Measurements from ENCODE around the gene CHAMP1.
"Not testable (repeated sequence)": the region's sequence is repeated elsewhere in the genome, so short reads cannot be mapped to it uniquely, and the experiment has no call there.

Gene CHAMP1

DNA sequence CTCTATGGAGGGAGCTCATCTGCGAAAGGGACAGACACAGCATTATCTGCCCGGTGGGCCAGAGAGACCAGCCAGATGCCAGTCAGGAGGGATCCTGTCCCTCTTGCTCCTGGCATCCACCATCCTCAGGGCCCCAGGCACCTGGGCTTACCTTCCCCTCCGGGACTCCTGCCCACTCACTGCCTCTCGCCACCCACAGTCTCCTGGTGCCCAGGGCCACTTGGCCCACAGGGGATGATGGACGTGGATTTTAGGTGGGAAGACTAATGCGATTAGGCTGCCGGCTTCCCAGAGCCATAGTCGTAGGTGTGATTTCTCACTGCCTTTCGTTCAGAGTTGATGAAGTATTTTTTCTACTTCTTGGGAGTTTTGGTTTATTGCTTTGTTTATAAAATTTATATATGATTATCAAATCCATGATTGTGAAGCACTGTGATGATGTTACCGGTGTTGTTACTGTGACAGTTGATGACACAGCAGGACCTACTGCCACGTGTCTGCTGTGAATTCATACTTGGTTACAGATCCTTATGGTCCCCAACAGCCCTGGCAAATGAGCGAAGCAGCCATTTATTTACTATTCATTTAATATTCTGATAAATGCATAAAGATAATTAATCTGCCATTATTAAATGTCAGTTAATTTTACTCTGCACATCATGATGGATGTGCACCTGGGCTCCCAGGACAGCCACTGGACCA is 14.5 kb upstream of the CHAMP1 start:
- no peak for DNase-seq

DNA sequence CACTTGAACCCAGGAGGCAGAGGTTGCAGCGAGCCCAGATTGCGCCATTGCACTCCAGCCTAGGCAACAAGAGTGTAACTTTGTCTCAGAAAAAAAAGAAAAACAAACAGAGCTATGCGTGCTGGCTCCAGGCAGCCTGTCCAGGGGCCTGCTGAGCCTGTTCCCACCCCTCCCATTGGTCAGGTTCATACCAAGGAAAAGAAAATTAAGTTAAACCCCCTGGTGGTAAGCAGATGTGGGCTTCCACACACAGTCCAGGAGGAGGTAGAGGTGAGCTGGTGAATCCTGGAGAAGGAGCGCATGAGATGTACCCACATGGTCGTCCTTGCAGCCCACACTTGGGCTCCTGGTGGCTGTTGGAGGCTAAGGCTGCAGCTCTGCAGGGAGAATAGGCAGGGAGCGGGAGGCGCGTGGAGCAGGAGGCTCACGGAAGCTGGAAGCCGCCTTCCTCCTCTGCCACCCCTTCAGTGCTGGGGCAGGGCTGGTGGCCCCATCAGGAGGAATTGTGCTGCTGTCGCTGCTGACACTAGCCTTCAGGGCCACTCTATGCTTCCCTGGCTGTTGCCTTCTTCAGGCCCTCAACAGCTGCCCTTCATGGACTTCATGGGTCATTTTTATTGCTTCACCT is 10.5 kb upstream of the CHAMP1 start:
- no peak for DNase-seq

DNA sequence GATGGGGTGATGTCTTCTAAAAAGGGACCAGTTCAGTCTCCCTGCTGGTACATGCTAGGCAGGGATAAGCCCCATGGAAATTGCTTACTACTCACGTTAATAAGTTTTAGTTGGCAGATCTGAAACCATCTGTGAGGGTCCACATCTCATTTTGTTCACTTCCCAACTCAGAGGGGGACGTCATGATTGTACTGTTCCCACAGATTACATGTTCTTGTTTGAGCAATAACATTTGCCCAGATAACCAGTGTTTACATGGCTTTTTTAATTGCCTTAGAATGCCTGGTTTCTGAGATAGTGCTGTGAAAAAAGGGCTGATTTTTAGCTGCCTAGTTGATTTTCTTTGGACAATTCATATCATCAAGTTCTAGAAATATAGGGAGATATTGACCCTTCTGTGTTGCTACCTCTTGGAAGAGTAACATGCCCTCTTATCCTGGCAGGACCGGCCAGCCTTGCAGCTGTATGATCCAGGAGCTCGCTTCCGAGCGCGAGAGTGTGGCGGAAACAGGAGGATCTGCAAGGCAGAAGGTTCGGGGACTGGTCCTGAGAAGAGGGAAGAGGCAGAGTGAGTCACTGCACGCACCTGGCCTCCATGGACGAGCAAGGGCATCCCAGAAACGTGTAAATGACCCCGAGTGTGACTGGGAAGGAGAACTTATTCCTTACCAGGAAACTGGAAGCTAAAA is 9.8 kb upstream of the CHAMP1 start:
- no peak for DNase-seq

DNA sequence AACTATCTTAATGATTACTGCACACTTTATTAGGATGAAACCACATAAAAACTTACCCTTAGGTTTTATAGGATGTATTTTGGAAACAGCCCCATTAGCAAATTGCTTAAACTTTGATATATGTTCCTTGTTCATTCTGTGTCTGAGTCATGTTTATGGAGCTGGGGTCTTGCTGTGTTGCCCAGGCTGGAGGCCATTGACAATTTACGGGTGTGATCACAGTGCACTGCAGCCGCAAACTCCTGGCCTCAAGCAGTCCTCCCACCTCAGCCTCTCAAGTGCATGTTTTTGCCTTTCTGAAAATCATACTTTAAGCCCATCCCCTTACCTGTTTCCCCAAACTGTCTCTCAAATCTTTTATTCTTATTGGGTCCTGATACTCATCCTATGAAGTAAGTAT is 5.2 kb upstream of the CHAMP1 start:
- DNase-seq = no peak

DNA sequence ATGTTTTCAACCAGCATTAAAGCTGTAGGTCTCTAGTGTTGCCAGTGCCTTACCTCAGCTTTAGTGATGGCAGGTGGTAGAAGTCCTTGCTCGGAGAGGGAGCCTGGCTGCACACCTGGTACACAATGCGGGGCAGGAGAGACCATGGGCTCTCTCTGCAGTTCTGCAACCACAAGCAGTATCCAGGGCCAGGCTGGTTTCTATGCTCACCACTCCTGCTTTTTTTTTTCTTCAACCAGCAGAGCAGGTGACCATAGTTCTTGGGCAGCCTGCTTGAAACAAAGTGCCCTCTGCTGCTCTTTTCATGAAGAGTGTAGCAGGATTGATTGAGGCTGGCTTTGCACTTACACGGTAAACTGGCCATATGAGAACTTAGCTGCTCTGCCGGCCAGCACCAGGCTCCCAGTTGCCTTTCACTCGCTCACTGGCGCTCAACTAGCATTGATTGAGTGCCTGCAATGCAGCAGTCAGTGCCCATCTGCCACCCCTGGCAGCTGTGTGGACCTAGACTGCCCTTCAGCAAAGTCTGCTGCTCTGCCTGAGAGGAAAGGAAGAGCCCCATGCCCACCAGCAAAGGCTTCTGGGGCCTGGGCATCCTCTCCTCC is 4.4 kb upstream of the CHAMP1 start:
- no peak for DNase-seq

DNA sequence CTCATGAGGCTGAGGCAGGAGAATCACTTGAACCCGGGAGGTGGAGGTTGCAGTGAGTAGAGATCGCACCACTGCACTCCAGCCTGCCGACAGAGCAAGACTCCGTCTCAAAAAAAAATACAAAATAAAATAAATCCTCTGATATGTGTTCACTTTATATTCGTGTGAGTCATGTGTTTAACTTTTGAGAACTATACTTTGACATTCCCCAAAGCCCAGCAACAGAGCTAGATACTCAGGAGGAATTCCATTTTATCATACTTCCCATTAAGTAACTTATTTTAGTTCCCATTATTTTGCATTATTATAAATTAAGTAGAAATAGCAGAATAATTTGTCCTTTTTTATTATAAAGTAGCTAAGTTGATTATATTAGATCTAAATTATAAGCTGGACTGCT is 3.3 kb upstream of the CHAMP1 start:
- DNase-seq = no peak

DNA sequence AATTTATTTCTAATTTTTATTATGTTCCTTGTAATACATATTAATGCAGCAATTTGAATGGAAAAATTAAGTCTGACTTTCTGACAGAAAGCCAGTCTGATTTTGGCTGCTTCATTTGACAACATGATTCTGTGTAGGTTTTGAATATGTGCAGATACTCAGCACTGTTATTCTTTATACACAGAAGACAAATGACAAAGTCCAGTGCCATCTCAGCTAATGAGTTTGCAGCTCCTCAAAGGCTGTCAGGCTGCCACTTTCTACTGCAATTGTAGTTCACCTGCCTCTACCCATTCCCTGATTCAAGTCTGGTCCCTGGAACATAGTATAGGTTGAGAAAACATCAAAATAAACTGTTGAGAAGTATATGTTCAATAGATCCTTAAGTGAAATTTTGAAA is 2.9 kb upstream of the CHAMP1 start:
- DNase-seq = no peak

DNA sequence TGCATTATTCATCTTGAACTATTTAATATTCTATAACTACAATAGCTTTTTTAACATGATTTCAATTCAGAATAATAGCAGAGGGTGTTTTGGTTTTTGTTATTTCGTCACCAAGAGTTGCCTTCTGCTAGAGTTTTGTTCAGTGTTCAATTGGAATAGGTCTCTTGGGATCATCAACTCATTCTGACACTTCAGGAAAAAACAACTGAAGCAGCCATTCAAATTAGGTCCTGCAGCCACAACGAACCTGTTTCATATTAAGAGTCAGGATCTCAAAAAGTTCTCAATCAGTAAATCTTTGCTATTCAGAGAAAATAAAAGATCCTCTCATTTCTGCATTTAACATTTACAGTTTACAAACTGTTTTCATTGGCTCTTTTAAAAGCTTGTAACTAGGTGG is 2.4 kb upstream of the CHAMP1 start:
- no peak for DNase-seq

DNA sequence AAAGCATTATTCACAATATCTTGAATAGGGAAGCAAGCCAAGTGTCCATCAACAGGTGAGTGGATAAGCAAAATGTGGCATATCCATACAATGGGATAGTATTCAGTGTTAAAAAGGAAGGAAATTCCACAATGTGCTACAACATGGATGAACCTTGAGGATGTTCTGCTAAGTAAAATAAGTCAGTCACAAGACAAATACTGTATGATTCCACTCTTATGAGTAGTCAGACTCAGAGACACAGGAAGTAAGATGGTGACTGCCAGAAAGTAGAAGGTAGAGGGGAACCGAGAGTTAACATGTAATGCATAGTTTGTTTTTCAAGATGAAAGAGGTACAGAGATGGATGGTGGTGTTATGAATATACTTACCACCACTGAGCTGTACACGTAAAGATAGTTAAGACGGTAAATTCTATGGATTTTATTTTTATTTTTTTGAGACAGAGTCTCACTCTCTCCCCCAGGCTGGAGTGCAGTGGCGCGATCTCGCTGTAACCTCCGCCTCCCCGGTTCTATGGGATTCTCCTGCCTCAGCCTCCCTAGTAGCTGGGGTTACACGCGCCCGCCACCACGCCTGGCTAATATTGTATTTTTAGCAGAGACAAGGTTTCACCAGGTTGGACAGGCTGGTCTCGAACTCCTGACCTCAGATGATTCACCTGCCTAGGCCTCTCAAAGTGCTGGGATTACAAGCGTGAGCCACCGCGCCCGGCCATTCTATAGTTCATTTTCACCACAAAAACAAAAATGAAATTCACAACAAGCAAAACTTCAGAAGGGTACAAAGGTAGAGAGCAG is 1.0 kb upstream of the CHAMP1 start:
- DNase-seq = no peak

DNA sequence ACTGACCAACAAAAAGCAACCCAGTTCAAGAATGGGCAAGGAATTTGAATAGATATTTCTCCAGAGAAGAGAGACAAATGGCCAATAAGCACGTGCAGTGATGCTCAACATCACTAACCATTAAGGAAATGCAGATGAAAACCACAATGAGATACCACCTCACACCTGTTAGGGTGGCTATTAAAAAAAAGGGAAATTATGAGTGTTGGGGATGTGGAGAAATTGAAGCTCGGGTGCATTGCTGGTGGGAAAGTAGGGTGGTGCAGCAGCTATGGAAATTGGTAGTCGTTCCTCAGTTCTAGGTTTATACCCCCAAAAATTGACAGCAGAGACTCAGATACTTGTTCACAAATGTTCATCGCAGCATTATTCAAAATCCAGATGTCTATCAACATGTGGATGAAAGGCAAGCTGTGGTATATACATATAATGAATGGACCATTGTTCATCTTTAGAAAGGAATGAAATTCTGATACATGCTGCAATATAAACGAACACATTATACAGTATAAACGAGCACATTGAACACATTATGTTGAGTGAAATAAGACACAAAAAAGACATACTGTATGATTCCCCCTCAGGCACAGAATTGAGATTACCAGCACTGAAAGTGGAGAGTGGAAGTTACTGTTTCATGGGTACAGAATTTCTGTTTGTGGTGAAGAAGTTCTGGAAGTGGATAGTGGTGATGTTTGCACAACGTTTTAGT is 927 bp downstream of the CHAMP1 start:
- DNase-seq = no peak

DNA sequence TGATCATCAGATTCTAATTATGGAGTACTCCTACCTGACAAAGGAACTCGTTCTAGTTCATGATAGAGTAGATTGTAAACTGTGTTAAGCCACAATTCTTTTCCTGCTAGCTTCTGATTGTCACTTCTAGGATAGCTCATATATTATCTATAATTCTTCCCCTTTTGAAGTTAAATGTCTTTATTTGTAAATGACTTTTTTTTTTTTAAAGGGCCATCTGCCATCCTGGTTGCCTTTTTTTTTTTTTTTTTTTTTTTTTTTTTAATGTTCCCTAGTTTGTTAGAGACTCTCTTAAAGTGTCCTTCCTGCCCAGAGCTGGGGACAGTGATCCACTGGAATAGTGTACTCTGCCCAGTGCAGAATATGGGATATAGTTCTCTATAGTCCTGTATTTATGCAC is 4.3 kb downstream of the CHAMP1 start:
- no peak for DNase-seq

DNA sequence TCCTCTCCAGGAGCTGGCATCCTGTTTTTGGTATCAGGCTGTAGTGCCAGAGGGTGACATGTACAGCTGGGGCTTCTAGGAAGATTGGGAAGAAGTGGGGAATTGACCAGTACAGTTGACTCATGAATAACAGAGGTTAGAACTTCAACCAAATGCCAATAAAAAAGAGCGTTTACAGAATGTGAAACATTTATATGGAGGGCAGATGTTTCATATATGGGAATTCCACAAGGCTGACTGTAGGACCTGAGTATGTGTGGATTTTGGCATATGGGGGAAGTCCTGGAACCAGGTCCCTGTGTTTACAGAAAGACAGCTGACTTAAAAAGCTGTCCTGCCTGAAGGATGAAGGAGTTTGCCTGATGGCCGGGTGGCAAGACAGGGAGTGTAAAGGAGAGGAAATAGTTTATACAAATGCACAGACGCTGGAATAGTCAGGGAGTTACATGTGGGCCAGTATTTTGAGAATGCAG is 5.2 kb downstream of the CHAMP1 start:
- no peak for DNase-seq

DNA sequence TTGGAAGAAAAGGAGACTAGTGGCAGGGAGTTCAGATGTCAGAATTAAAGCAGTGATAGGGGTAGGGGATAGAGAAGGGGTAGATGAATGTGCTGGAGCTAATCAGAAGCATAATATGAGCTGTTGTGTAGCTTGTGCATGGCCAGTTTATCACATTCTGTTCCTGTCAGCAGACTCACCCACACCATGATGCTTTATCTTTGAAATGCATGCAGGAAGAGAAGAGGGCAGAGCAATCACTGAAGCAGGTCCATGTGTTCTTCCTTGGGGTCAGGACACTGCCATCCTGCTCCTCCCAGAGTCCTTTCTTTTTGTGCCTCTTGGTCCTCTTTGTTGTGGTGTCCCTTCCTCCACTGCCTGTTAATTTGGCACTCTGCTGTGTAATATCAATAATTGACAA is 5.8 kb downstream of the CHAMP1 start:
- no peak for DNase-seq

DNA sequence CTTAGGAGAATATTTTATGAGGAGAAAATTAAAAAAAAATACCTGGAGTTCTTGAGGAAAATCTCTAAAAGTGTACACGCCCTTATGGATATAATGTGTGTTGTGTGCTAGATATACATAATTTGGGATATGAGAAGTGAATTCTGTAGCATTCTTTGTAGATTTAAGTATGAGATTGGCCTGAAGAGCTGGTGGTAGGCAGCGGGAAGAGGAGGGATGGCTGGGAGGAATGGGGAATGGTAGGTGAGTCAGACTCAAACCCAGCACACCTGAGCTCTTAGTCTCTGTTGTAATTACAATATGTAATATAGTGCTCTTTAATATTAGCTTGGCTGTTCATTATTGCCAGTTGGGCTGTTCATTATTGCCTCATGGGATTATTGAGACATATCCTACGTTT is 7.0 kb downstream of the CHAMP1 start:
- no peak for DNase-seq

DNA sequence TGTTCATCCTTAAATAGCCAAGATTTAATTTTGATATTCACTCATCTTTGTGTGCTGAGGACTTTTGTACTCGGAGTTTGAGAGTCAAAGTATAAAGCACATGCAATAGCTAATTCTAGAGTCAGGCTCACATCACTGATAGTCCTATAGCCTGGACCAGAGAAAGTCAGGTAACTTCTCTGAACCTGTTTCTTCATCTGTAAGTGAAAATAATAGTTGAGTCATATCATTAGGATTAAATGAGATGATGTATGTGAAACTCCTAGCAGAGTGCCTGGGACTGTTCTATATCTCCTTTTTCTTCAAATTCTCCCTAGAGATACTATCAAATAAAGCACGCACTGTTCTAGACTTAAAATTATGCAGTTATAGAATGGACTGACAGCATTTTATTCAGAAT is 9.0 kb downstream of the CHAMP1 start:
- DNase-seq = no peak

DNA sequence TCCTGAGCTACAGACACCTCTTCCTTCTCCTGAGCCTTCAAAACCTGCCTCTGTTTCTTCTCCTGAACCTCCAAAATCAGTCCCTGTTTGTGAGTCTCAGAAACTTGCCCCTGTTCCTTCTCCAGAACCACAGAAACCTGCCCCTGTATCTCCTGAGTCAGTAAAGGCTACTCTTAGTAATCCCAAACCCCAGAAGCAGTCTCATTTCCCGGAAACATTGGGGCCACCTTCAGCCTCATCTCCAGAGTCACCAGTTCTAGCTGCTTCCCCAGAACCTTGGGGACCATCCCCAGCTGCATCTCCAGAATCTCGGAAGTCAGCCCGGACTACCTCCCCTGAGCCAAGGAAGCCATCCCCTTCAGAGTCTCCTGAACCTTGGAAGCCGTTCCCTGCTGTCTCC is 10.0 kb downstream of the CHAMP1 start:
- no peak for DNase-seq

DNA sequence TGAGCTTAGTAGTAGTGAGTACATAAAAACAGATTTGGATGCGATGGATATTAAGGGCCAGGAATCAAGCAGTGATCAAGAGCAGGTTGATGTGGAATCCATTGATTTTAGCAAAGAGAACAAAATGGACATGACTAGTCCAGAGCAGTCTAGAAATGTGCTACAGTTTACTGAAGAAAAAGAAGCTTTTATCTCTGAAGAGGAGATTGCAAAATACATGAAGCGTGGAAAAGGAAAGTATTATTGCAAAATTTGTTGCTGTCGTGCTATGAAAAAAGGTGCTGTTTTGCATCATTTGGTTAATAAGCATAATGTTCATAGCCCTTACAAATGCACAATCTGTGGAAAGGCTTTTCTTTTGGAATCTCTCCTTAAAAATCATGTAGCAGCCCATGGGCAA is 11.4 kb downstream of the CHAMP1 start:
- no peak for DNase-seq

DNA sequence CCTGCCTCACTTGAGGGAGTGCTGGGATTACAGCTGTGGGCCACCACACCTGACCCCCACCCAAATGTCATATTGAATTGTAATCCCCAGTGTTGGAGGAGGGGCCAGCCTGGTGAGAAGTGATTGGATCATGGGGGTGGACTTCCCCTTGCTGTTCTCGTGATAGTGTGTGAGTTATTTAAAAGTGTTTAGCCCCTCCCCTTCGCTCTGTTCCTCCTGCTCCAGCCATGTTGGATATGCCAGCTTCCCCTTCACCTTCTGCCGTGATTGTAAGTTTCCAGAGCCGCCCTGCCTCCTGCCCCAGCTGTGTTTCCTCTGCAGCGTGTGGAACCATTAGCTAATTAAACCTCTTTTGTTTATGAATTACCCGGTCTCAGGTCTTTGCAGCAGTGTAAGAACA is 13.7 kb downstream of the CHAMP1 start:
- DNase-seq = no peak

DNA sequence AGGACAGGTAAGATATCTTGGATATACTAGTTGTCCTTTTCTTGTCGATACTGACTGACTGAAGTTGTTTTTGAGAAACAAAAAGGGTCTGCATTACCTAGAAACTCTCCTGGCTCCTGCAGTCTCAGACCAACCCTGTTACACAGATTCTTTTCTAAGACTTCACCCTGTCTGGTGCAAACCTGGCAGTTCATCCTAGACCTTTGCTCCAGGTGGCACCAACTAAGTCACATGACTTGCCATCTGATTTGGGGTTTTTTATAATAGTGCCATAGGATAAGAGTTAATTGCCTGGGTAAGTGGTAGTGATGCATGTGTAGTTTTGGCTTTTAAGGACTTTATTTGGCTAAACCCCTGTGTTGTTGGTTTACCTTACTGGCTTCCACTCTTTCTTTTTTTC is 14.3 kb downstream of the CHAMP1 start:
- DNase-seq = no peak

DNA sequence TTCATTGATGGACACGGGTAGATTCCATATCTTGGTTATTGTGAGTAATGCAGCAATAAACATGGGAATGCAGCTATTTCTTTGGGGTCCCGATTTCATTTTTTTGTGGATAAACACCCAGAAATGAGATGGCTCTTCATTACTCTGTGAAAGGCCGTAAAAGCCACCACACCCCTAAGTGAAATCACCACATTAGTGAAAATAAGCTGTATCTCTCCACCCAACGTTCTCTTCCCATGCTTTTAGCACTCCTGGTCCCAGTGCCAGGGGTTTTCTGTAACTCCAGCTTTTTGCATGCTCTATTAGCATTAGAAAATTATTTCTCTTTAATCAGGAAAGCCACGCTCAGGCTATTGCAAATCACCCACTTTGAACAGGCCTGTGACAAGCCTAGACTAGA is 15.8 kb downstream of the CHAMP1 start:
- no peak for DNase-seq

DNA sequence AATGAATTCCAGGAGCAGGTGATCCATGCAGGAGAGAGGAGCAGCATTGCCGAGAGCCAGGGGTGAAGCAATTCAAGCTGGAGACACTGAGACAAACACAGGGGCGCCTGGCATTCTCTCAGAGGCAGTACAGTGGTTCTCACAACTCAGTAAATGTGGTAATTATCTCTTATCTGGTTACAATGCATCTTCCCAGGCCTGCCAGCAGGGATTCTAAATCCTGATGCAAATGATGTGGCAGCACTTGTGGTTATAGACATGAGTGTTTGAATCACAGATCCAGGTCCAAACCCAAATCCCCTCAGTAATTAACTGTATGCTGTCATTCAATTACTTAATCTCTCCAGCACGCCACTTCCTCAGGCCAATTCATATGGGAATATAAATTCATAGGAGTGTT is 19.6 kb downstream of the CHAMP1 start:
- not testable (repeated sequence) for DNase-seq

DNA sequence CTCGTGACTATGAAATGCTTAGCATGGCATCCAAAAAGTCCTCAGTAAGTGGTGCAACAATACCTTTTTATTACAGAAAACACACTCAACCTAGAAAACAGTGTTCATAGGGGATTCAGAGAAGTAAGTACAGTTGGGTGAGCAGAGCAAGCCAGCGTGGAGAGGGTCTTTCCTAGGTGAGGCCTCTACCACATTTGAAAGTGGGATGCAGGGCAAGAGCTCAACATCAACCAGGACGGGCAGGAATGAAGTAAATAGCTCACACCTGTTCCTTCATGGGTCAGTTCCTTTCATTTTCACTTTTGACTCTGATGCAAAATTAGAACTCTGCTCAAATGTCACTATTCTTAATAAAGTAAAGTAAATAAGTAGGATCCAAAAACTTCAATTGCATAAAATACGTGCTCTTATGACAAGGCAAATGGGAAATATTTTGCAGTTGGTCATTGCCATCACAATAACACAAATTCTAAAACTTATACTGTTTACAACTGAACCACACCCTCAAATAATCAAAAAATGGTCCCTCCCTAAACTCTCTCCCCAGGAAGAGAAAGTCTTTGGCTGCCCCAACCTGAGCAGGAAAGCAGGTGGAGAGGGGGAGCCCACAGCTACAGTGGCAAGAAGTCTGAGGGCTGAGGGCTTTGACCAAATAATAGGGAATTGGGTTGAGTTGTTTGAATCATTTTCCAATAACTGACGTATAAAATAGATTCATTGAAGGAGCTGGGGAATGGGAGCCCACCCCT is 20.2 kb downstream of the CHAMP1 start:
- no peak for DNase-seq
